ENCODE results near the gene DOCK1. TPM values are rescaled to one million over a fixed set of nuclear protein-coding genes. Genes with fewer than 3 reads are reported as not detected.
A peak's percentile ranks its signal among the peaks of the same experiment; 100 is the strongest.

The DOCK1 gene
- polyA plus RNA-seq, 1 of the 3 experiments (the other 2 are of a cell fraction), result 15.5 TPM

GRCh38 chr10:127186813-127187212 lies 281.6 kb downstream of the DOCK1 start:
- Histone ChIP-seq H3K9ac (no peak overlapping the region), H3K4me1 (ENCODE audit: control insufficient read depth in 1 of 2, insufficient read depth in 2 of 2, low read depth in 1 of 2, low read length in 1 of 2) (peaks cover 0 to 5% of the 10 kb centered on the region in 2 experiments; a peak in 1 of 4 replicates), H2AFZ (ENCODE audit: low read depth) (no peak overlapping the region), H3K27ac (ENCODE audit: low read depth in 2 of 2, low read length in 1 of 2) (no peak overlapping the region), H3K9me2 (no peaks in the 10 kb centered on the region), H4K20me1 (ENCODE audit: insufficient read depth) (0 out of 2 replicates have a peak, but pooled peaks cover 5% of the 10 kb centered on the region), H3K4me3 (ENCODE audit: low read depth in 2 of 2, low read length in 1 of 2) (no peak overlapping the region), H3K9me3 (no peaks in the 10 kb centered on the region), H3K79me2 (ENCODE audit: insufficient read depth) (no peaks in the 10 kb centered on the region), H3K4me2 (no peak overlapping the region), H3K36me3 (replicated peaks in 1 of 2; ENCODE audit: control insufficient read depth in 1 of 2, insufficient read depth in 2 of 2, low read length in 1 of 2) (no peaks in the 10 kb centered on the region), H3K27me3 (ENCODE audit: insufficient read depth) (no peaks in the 10 kb centered on the region), H3F3A (replicated peaks; ENCODE audit: insufficient read depth) (no peaks in the 10 kb centered on the region)
- POLR2A ChIA-PET, result no interaction called here
- TF ChIP-seq CHD2 (IDR thresholded peaks at IDR 0.05; ENCODE audit: low read length, partially characterized antibody) (no peak), NFIC (IDR thresholded peaks at IDR 0.05; ENCODE audit: borderline replicate concordance) (no peak), RFX5 (IDR thresholded peaks at IDR 0.05; ENCODE audit: low read length) (no peak), IRF3 (IDR thresholded peaks at IDR 0.05; ENCODE audit: low read depth, low read length) (no peak), GATA2 (CRISPR knock-in tag; IDR thresholded peaks at IDR 0.05) (no peak), EZH2phosphoT487 (IDR thresholded peaks at IDR 0.05; ENCODE audit: borderline replicate concordance, low read depth) (no peak), CTCF (IDR thresholded peaks at IDR 0.05) (no peak), MXI1 (IDR thresholded peaks at IDR 0.05; ENCODE audit: low read depth, low read length) (no peak), ZBTB33 (IDR thresholded peaks at IDR 0.05; ENCODE audit: borderline replicate concordance, low read depth) (no peak), EP300 (IDR thresholded peaks at IDR 0.05; ENCODE audit: borderline replicate concordance in 1 of 2, low read depth in 1 of 2, low read length in 1 of 2) (no peak), GABPA (IDR thresholded peaks at IDR 0.05; ENCODE audit: low read depth) (no peak), TEAD4 (IDR thresholded peaks at IDR 0.05; ENCODE audit: borderline replicate concordance, insufficient read depth) (no peak), RXRA (IDR thresholded peaks at IDR 0.05; ENCODE audit: borderline replicate concordance, low read depth) (no peak), REST (IDR thresholded peaks at IDR 0.05; ENCODE audit: low read depth, low read length) (no peak), YY1 (IDR thresholded peaks at IDR 0.05; ENCODE audit: low read depth) (no peak), RCOR1 (IDR thresholded peaks at IDR 0.05; ENCODE audit: low read length) (no peak)
- CTCF ChIA-PET, result no interaction called here
- peak; percentile 28 for DNase-seq
- 77% methylated on average over 7 of the region's 7 CpGs for WGBS (ENCODE audit: low lambda C conversion rate)

All from SK-N-SH (cell line).